NCI-H774 (cell line): ENCODE measurements around the gene REEP3.

ENCODE experiments used
- DNase-seq: peaks from one replicate; lab custom pipeline; 2025; lab: John Stamatoyannopoulos, UW

REEP3 gene

DNA sequence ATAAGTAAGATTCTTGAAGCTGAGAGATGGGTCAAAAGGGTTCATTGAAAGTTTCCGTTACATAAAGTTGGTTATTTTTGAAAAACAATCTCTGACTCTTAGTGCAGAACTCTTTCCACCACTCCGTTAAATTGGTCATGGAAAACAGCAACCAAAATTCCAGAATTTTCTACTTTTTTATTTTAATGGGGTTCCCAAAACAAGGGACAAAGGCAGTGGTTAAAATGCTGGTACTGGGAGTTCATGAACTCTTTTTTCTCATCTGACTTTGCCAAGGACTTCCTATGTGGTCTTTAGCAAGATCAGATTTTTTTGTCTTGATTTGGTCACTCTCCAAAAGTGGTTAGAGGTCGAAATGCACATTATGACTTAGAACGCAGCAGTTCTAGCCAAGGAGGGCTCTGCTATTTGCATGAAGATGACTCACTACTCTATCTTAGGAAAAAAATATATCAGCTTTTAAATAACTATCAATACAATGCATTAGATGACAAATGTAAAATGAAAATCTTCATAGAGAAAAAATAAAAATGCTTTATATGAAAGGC, 145.7 kb downstream of the REEP3 start:
- DNase-seq, result no peak

GRCh38 chr10:63667596-63668480, 146.6 kb downstream of the REEP3 start:
- no peak for DNase-seq

GRCh38 chr10:63670291-63670898, 149.2 kb downstream of the REEP3 start:
- no peak for DNase-seq

GRCh38 chr10:63671317-63671937, 150.2 kb downstream of the REEP3 start:
- peak; percentile 29 for DNase-seq

- no peak for DNase-seq
These were observed 151.3 kb downstream of the REEP3 start for GRCh38 chr10:63672491-63672890.

GRCh38 chr10:63673246-63673645, 152.0 kb downstream of the REEP3 start:
- DNase-seq, result no peak

DNA sequence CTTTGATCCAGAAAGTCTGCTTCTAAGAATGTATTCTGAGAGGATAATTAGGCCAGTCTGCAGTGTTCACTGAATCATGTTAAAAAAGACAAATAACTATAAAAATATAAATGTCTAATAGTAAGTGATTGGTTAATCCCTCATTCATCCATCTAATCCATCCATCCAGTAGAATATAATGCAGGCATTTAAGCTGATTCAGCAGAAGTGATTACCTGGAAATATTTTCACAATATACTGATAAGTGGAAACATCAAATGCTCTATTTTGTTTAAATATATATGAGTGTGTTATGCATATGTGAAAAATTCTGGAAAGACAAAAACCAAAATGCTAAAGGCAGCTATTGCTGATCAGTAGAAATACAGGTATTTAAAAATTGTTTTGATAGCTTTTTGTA, 152.6 kb downstream of the REEP3 start:
- no peak for DNase-seq
